IMR-90 (cell line): Measurements from ENCODE around the gene DOCK9. TPM values are rescaled to one million over a fixed set of nuclear protein-coding genes. Genes with fewer than 3 reads are reported as not detected.

Experiments used
- ATAC-seq: fragments of 200-7000 bp; cut with Tn5 transposase; 2 replicates; pipeline ENCODE4 v1.9.1; 2020; ENCODE audit warnings: low read depth, mild to moderate bottlenecking, moderate library complexity
- BruUV-seq: library from RNA; stranded (reverse); fragments of 400-500 nt; replicated peaks from 2 replicates; lab custom pipeline; 2021; lab: Mats Ljungman, UMichigan
- CTCF ChIA-PET: fragments of 300-600 bp; formaldehyde crosslinking; extraction: SDS; loops from one replicate; lab custom pipeline; 2021; ENCODE audit warnings: antibody characterized with exemption; lab: Yijun Ruan, JAX
- POLR2A ChIA-PET: fragments of 300-600 bp; sonication (Branson Sonifier 250); formaldehyde crosslinking; loops from one replicate; lab custom pipeline; 2022; ENCODE audit warnings: antibody characterized with exemption; ENCODE audit not compliant: unreplicated experiment; lab: Charles Lee
- DNase-seq: peaks from one replicate; pipeline ENCODE4 v3.0.0; 2013
- H2AFZ ChIP-seq: replicated peaks from 2 replicates; pipeline ENCODE3; 2013; ENCODE audit warnings: low read length, mild to moderate bottlenecking; ENCODE audit not compliant: poor library complexity
- H2AK5ac ChIP-seq: 2 replicates; pipeline ENCODE4 v1.6.1; 2013; ENCODE audit warnings: low read depth, low read length, inconsistent platforms
- H2AK9ac ChIP-seq: replicated peaks from 2 replicates; pipeline ENCODE3; 2013; ENCODE audit warnings: mild to moderate bottlenecking, low read depth, low read length, moderate library complexity; ENCODE audit not compliant: poor library complexity
- H2BK120ac ChIP-seq: 2 replicates; pipeline ENCODE4 v1.6.1; 2013; ENCODE audit warnings: low read depth, low read length, inconsistent platforms
- H2BK15ac ChIP-seq: 3 replicates; pipeline ENCODE4 v1.6.1; 2013; ENCODE audit warnings: low read depth, low read length, inconsistent platforms
- H2BK20ac ChIP-seq: 2 replicates; pipeline ENCODE4 v1.6.1; 2013; ENCODE audit warnings: low read depth, mild to moderate bottlenecking, inconsistent platforms, low read length, moderate library complexity
- H2BK5ac ChIP-seq: 2 replicates; pipeline ENCODE4 v1.6.1; 2013; ENCODE audit warnings: mild to moderate bottlenecking, low read depth, low read length, inconsistent platforms; ENCODE audit not compliant: poor library complexity, severe bottlenecking
- H3K14ac ChIP-seq: replicated peaks from 2 replicates; pipeline ENCODE4 v1.6.1; 2013; ENCODE audit warnings: low read depth, low read length, inconsistent platforms
- H3K18ac ChIP-seq: 2 replicates; pipeline ENCODE4 v1.6.1; 2013; ENCODE audit warnings: low read depth, low read length, control low read depth
- H3K23ac ChIP-seq: 2 replicates; pipeline ENCODE4 v1.6.1; 2013; ENCODE audit warnings: low read depth, low read length, inconsistent platforms
- H3K27ac ChIP-seq: 2 replicates; pipeline ENCODE4 v1.5.1; 2013; ENCODE audit warnings: mild to moderate bottlenecking, control low read depth, low read length; ENCODE audit not compliant: insufficient read depth
- H3K27me3 ChIP-seq: 2 replicates; pipeline ENCODE4 v1.6.1; 2013; ENCODE audit warnings: low read length; ENCODE audit not compliant: control insufficient read depth, insufficient read depth
- H3K36me3 ChIP-seq: 2 replicates; pipeline ENCODE4 v1.6.1; 2013; ENCODE audit warnings: low read length, mixed read lengths; ENCODE audit not compliant: control insufficient read depth, insufficient read depth
- H3K4ac ChIP-seq: 2 replicates; pipeline ENCODE4 v1.6.1; 2013; ENCODE audit warnings: low read depth, low read length, inconsistent platforms
- H3K4me1 ChIP-seq: 2 replicates; pipeline ENCODE4 v1.6.1; 2013; ENCODE audit warnings: low read length, mixed read lengths; ENCODE audit not compliant: control insufficient read depth, insufficient read depth
- H3K4me2 ChIP-seq: 2 replicates; pipeline ENCODE4 v1.6.1; 2013; ENCODE audit warnings: low read depth, mild to moderate bottlenecking, control low read depth, low read length, moderate library complexity
- H3K4me3 ChIP-seq: 2 replicates; pipeline ENCODE4 v1.5.1; 2013; ENCODE audit warnings: low read depth, mild to moderate bottlenecking, control low read depth, low read length, moderate library complexity; ENCODE audit not compliant: insufficient read depth
- H3K56ac ChIP-seq: 2 replicates; pipeline ENCODE4 v1.6.1; 2013; ENCODE audit warnings: low read length, inconsistent platforms; ENCODE audit not compliant: insufficient read depth; ENCODE audit errors: extremely low read depth
- H3K79me1 ChIP-seq, 2 experiments: 2 replicates each; pipeline ENCODE4 v1.6.1; 2013; ENCODE audit warnings: low read length in 2 of 2, inconsistent platforms in 1 of 2, low read depth in 1 of 2
- H3K9ac ChIP-seq: 2 replicates; pipeline ENCODE4 v1.6.1; 2013; ENCODE audit warnings: low read depth, low read length, control low read depth
- H3K9me1 ChIP-seq: 2 replicates; pipeline ENCODE4 v1.6.1; 2013; ENCODE audit warnings: low read length, inconsistent platforms; ENCODE audit not compliant: insufficient read depth
- H3K9me3 ChIP-seq: 2 replicates; pipeline ENCODE4 v1.6.1; 2013; ENCODE audit warnings: low read length; ENCODE audit not compliant: control insufficient read depth, insufficient read depth
- H4K20me1 ChIP-seq: 2 replicates; pipeline ENCODE4 v1.6.1; 2013; ENCODE audit warnings: low read length, inconsistent platforms; ENCODE audit not compliant: insufficient read depth
- H4K5ac ChIP-seq: 2 replicates; pipeline ENCODE4 v1.6.1; 2013; ENCODE audit warnings: mild to moderate bottlenecking, low read depth, low read length, control low read depth
- H4K8ac ChIP-seq, 2 experiments: 2 replicates each; pipeline ENCODE4 v1.6.1; 2013; ENCODE audit warnings: low read depth in 2 of 2, low read length in 2 of 2, control low read depth in 1 of 2, inconsistent platforms in 1 of 2
- H4K91ac ChIP-seq: 2 replicates; pipeline ENCODE4 v1.6.1; 2013; ENCODE audit warnings: low read depth, low read length, inconsistent platforms; ENCODE audit not compliant: insufficient read depth
- BHLHE40 ChIP-seq: fragments of 150-350 bp; IDR thresholded peaks from 2 replicates; pipeline ENCODE4 v1.6.1; 2016; ENCODE audit warnings: mild to moderate bottlenecking, low read depth, low read length
- POLR2A ChIP-seq: IDR thresholded peaks from 2 replicates; pipeline ENCODE4 v1.6.1; 2012; ENCODE audit warnings: mild to moderate bottlenecking, low read depth, low read length
- RCOR1 ChIP-seq: IDR thresholded peaks from 2 replicates; pipeline ENCODE4 v1.6.1; 2012; ENCODE audit warnings: mild to moderate bottlenecking, low read length, improper control_type of control experiment; ENCODE audit not compliant: insufficient replicate concordance
- WGBS, 2 experiments: methylation state at CpG; one replicate each; pipeline versions ENCODE4 v1.1.5 to v1.1.7; 2013; ENCODE audit warnings: missing lambda C conversion rate in 2 of 2; ENCODE audit not compliant: insufficient read length in 1 of 2; ENCODE audit errors: extremely low coverage in 2 of 2; 5-methylcytosine and 5-hydroxymethylcytosine counted together
- dilution Hi-C: fragments of 300-500 bp; cut with HindIII; formaldehyde crosslinking; loops from one replicate; pipeline ENCODE4 v1.14.3; 2018; ENCODE audit warnings: low sequenced_read_pairs; ENCODE audit not compliant: unreplicated experiment
- in situ Hi-C: fragments of 300-500 bp; cut with MboI; formaldehyde crosslinking; loops from 3 replicates; pipeline ENCODE4 v1.14.3; 2019; ENCODE audit warnings: low sequenced_read_pairs, inconsistent platforms, mixed read lengths
- intact Hi-C: fragments of 100-400 bp; cut with micrococcal nuclease; formaldehyde crosslinking; loops from 2 replicates; pipeline ENCODE4 v1.10.0; 2022
- polyA plus RNA-seq, 3 experiments: library from polyadenylated mRNA; depleted of rRNA; stranded (reverse); fragments of >200 nt; gene quantifications; 2 replicates each; pipeline ENCODE4 v1.2.3, GENCODE V29; 2012; ENCODE audit warnings: low replicate concordance in 1 of 3
- total RNA-seq: library from RNA; depleted of rRNA; stranded (reverse); fragments of >200 nt; gene quantifications from 2 replicates; pipeline ENCODE4 v1.2.3, GENCODE V29; 2012
- TF ChIP-seq, protein P1 (sequence below): fragments of 150-350 bp; IDR thresholded peaks from 2 replicates; pipeline ENCODE4 v1.6.1; 2017; ENCODE audit warnings: mild to moderate bottlenecking, antibody characterized with exemption, low read length, low read depth
- TF ChIP-seq, protein P2 (sequence below): conservative IDR thresholded peaks from 2 replicates; pipeline ENCODE4 v1.5.1; 2012; ENCODE audit warnings: mild to moderate bottlenecking, low read depth, low read length, improper control_type of control experiment

Gene DOCK9
- total and polyA plus RNA-seq, 2 of the 4 experiments (the other 2 are of a cell fraction) = 4.8 to 7.2 TPM

DNA sequence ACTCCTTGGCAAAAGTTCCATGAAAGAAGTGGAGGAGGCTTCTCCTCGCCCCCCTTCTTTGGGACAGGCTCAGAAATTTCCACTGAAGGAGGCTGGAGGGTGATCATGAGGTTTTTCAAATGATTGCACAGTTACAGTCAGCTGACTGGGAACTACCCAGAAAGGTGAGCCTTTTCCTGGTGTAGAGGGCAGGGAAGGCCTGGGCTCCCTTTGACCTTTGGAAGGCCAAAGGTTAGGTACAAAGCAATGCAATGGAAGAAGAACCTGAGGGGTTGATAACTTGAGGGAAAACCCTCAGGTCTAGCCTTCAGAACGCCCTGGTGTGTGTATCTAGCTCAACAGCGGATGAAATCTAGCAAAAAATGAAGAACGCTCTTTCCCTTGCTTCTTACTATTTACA lies 175.3 kb downstream of the DOCK9 start:
- no peak for ATAC-seq

More for the DNA sequence above, 175.3 kb downstream of the DOCK9 start:
- Histone ChIP-seq H4K91ac (no peak overlapping the region), H2BK20ac (no peak overlapping the region), H3K27me3 (no peaks in the 10 kb centered on the region), H3K56ac (no peak overlapping the region), H3K27ac (no peak overlapping the region), H3K4me3 (no peak overlapping the region), H2BK120ac (no peak overlapping the region), H2AK9ac (no peak overlapping the region), H3K14ac (no peak overlapping the region), H4K5ac (no peak overlapping the region), H2AFZ (no peak overlapping the region), H3K23ac (no peak overlapping the region), H2BK5ac (no peak overlapping the region), H3K9me1 (peaks cover 14% of the 10 kb centered on the region; the same call in 1 of the 2 replicates), H3K4ac (no peak overlapping the region), H3K9me3 (no peaks in the 10 kb centered on the region), H4K8ac (no peak overlapping the region), H3K79me1 (no peaks in the 10 kb centered on the region), H3K4me2 (no peak overlapping the region), H2BK15ac (no peak overlapping the region), H3K4me1 (no peaks in the 10 kb centered on the region), H3K36me3 (no peaks in the 10 kb centered on the region), H3K9ac (no peak overlapping the region), H2AK5ac (no peak overlapping the region), H3K18ac (no peak overlapping the region), H4K20me1 (no peaks in the 10 kb centered on the region)
- no peak for DNase-seq
- in situ Hi-C loops (no loop called here), intact Hi-C loops (no loop called here), dilution Hi-C loops (no loop called here)
- ChIA-PET CTCF (no interaction called here), POLR2A (no interaction called here)
- WGBS, 2 experiments = no CpG with 5 or more reads among the region's 4 CpGs
- TF ChIP-seq RCOR1 (no peak), BHLHE40 (no peak), POLR2A (no peak)
- TF ChIP-seq, protein P1, sequence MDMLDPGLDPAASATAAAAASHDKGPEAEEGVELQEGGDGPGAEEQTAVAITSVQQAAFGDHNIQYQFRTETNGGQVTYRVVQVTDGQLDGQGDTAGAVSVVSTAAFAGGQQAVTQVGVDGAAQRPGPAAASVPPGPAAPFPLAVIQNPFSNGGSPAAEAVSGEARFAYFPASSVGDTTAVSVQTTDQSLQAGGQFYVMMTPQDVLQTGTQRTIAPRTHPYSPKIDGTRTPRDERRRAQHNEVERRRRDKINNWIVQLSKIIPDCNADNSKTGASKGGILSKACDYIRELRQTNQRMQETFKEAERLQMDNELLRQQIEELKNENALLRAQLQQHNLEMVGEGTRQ = no peak
- TF ChIP-seq, protein P2, sequence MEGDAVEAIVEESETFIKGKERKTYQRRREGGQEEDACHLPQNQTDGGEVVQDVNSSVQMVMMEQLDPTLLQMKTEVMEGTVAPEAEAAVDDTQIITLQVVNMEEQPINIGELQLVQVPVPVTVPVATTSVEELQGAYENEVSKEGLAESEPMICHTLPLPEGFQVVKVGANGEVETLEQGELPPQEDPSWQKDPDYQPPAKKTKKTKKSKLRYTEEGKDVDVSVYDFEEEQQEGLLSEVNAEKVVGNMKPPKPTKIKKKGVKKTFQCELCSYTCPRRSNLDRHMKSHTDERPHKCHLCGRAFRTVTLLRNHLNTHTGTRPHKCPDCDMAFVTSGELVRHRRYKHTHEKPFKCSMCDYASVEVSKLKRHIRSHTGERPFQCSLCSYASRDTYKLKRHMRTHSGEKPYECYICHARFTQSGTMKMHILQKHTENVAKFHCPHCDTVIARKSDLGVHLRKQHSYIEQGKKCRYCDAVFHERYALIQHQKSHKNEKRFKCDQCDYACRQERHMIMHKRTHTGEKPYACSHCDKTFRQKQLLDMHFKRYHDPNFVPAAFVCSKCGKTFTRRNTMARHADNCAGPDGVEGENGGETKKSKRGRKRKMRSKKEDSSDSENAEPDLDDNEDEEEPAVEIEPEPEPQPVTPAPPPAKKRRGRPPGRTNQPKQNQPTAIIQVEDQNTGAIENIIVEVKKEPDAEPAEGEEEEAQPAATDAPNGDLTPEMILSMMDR = no peak
- BruUV-seq = no TSS peak
